ENCODE measurements around the gene MTA1.

MTA1 gene

DNA sequence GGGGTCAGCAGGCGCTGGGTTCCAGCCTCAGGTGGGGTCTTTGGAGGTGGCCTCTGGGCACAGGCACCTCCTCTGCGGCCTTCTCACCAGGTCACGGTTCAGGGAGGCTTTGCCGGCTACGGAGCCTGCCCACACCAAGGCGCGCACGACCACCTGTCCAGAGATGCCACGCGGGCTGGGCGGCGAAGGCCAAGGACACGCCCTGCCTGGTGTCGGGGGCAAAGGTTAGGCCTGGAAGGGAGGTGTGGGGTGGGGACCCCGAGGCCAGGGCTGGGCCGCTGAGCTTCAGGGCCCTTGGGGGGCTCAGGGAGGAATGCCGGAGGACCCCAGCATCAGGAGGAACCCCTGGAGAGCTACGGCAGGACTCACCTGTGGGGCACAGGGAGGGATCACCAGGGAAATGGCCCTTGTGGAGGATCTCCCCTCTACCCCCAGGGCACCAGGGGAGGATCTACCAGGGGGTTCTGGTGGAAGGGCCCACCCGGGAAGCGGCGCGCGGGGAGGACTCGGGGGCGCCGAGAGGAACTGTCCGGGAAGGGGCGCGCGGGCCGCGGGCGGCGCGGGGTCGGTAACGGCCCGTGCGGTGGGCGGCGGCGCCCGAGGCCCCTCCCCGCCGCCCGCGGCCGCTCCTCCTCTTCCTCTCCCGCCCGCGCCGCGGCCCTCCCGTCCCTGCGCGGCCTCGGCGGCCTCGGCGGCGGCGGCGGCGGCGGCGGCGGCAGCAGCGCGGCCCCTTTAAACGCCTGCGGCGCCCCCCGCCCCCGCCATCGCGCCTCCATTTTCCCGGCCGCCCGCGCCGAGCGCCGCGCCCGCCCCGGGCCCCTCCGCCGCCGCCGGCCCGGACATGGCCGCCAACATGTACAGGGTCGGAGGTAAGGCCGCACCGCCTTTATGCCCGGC lies at the start of gene MTA1:
TSS of gene MTA1 (plus strand) at position 633 of the 897 bp plus-strand sequence. CDS start at position 842, 209 bp downstream.
- DNase-seq (ENCODE audit: low spot score), result peak; percentile 90
- in situ Hi-C loops (cut with MboI; ENCODE audit: low sequenced_read_pairs, unreplicated experiment), result no loop called here
- no peak for TF ChIP-seq CTCF (IDR thresholded peaks at IDR 0.05; ENCODE audit: borderline replicate concordance, control extremely low read depth, extremely low read depth, insufficient read depth, missing control alignments)

GRCh38 chr14:105374389-105374788 lies 45.2 kb upstream of the MTA1 start:
- in situ Hi-C loops (cut with MboI; ENCODE audit: low sequenced_read_pairs, unreplicated experiment), result loop anchor here (10.0 kb wide), 2 partner anchors 110 to 140 kb away; partner anchors contain the start of gene CRIP1
- no peak for DNase-seq (ENCODE audit: low spot score)
- no peak for TF ChIP-seq CTCF (IDR thresholded peaks at IDR 0.05; ENCODE audit: borderline replicate concordance, control extremely low read depth, extremely low read depth, insufficient read depth, missing control alignments)

DNA sequence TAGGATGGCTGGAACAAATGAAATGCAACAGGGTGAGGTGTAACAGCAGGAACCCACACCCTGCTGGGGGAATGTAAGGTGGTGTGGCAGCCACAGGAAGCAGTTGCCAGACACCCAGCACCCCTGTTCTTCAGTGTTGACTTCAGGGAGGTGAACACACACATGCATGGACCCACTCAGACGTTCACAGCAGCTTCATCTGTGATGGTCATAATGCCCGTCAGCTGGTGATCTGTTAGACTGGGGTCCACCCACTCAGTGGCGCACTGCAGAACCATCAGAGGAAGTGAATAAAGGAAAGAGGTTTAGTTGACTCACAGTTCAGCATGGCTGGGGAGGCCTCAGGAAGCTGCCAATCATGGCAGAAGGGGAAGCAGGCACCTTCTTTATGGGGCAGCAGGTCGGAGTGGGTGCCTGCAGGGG lies 44.0 kb upstream of the MTA1 start:
- no peak for TF ChIP-seq CTCF (IDR thresholded peaks at IDR 0.05; ENCODE audit: borderline replicate concordance, control extremely low read depth, extremely low read depth, insufficient read depth, missing control alignments)
- no peak for DNase-seq (ENCODE audit: low spot score)
- in situ Hi-C loops (cut with MboI; ENCODE audit: low sequenced_read_pairs, unreplicated experiment), result loop anchor here (10.0 kb wide), 2 partner anchors 109 to 139 kb away; partner anchors contain the start of gene CRIP1

- in situ Hi-C loops (cut with MboI; ENCODE audit: low sequenced_read_pairs, unreplicated experiment), result loop anchor here (10.0 kb wide), 2 partner anchors 108 to 138 kb away; partner anchors contain the start of gene CRIP1
- DNase-seq (ENCODE audit: low spot score), result no peak
These were observed 42.8 kb upstream of the MTA1 start for GRCh38 chr14:105376521-105377440.

GRCh38 chr14:105377555-105378182 lies 42.0 kb upstream of the MTA1 start:
- in situ Hi-C loops (cut with MboI; ENCODE audit: low sequenced_read_pairs, unreplicated experiment), result loop anchor here (10.0 kb wide), 2 partner anchors 107 to 137 kb away; partner anchors contain the start of gene CRIP1
- DNase-seq (ENCODE audit: low spot score), result no peak
- no peak for TF ChIP-seq CTCF (IDR thresholded peaks at IDR 0.05; ENCODE audit: borderline replicate concordance, control extremely low read depth, extremely low read depth, insufficient read depth, missing control alignments)

More at GRCh38 chr14:105376521-105377440, 42.8 kb upstream of the MTA1 start:
- no peak for TF ChIP-seq CTCF (IDR thresholded peaks at IDR 0.05; ENCODE audit: borderline replicate concordance, control extremely low read depth, extremely low read depth, insufficient read depth, missing control alignments)
